Psoas muscle (tissue), 8 donors: ENCODE data around the gene FKBP2. TPM values are rescaled to one million over a fixed set of nuclear protein-coding genes. Genes with fewer than 3 reads are reported as not detected.

Experiments used
- ATAC-seq, 4 donors: fragments of 200-7000 bp; cut with Tn5 transposase; one replicate each; pipeline ENCODE4 v1.9.1; 2020; ENCODE audit warnings: moderate library complexity in 3 of 4, mild to moderate bottlenecking in 2 of 4
- DNase-seq, 2 donors: peaks; one replicate each; pipeline ENCODE4 v3.0.0-alpha.2; 2020
- H3K27ac ChIP-seq: fragments of 200-600 bp; one replicate; pipeline ENCODE4 v1.8.0; 2022
- H3K27me3 ChIP-seq, 3 donors: fragments of 200-600 bp in 1 of 3; one replicate each; pipeline versions ENCODE4 v1.6.1 to v1.8.0; 2013 to 2022; ENCODE audit warnings: low read length in 2 of 3, mild to moderate bottlenecking in 2 of 3, moderate library complexity in 1 of 3; ENCODE audit not compliant: insufficient read depth in 3 of 3
- H3K36me3 ChIP-seq, 2 donors: fragments of 200-600 bp in 1 of 2; one replicate each; pipeline versions ENCODE4 v1.6.1 to v1.8.0; 2013 to 2022; ENCODE audit warnings: low read depth in 1 of 2, mild to moderate bottlenecking in 1 of 2, moderate library complexity in 1 of 2; ENCODE audit not compliant: insufficient read depth in 1 of 2
- H3K4me1 ChIP-seq: fragments of 200-600 bp; one replicate; pipeline ENCODE4 v1.8.0; 2022
- H3K4me3 ChIP-seq: fragments of 200-600 bp; one replicate; pipeline ENCODE4 v1.8.0; 2022; ENCODE audit warnings: mild to moderate bottlenecking
- H3K9me3 ChIP-seq: fragments of 200-600 bp; one replicate; pipeline ENCODE4 v1.8.0; 2022
- WGBS, 3 donors: extraction: QIAGEN DNeasy Blood & Tissue Kit; methylation state at CpG; one replicate each; pipeline versions ENCODE4 v1.1.6 to v1.1.7; 2013; 5-methylcytosine and 5-hydroxymethylcytosine counted together
- intact Hi-C, 2 donors: fragments of 100-400 bp; cut with DNase I; formaldehyde crosslinking; loops; one replicate each; pipeline versions ENCODE4 v1.11.0 to v1.14.2; 2022
- polyA plus RNA-seq, 3 donors: library from polyadenylated mRNA; stranded (reverse); fragments of 200-250 nt; gene quantifications; one replicate each; pipeline ENCODE4 v1.2.3, GENCODE V29; 2013
- total RNA-seq, 4 donors: library from RNA; stranded (reverse); fragmentation: NEBNext Ultra II Directional in 2 of 4; extraction: Animal tissue kit (Norgen Biotek cat#: 25700) in 2 of 4; gene quantifications; one replicate each; pipeline versions ENCODE4 v1.2.1 to v1.2.4, GENCODE V29; 2021 to 2023
- TF ChIP-seq, protein P1 (sequence below): fragments of 200-600 bp; IDR thresholded peaks from one replicate; pipeline ENCODE4 v1.8.0; 2022; ENCODE audit warnings: antibody characterized with exemption
- donor health status: healthy with polysubstance abuse.
- donor health status: DM: no; HTN: no; CAD: no; lungs with moderate emphysema.
- donor health status: Bipolar disorder and iron deficiency.
- donor health status: healthy.
- donor health status: DM: yes; HTN: yes; CAD: no.
- donor health status: DM: no; HTN: no; CAD: no.
- donor health status: DM: no; HTN: no; CAD: no.
- donor health status: DM: yes; HTN: yes; CAD: no.

The FKBP2 gene
- total and polyA plus RNA-seq, 7 donors, result 17.8 to 228 (median 26.6) TPM

DNA sequence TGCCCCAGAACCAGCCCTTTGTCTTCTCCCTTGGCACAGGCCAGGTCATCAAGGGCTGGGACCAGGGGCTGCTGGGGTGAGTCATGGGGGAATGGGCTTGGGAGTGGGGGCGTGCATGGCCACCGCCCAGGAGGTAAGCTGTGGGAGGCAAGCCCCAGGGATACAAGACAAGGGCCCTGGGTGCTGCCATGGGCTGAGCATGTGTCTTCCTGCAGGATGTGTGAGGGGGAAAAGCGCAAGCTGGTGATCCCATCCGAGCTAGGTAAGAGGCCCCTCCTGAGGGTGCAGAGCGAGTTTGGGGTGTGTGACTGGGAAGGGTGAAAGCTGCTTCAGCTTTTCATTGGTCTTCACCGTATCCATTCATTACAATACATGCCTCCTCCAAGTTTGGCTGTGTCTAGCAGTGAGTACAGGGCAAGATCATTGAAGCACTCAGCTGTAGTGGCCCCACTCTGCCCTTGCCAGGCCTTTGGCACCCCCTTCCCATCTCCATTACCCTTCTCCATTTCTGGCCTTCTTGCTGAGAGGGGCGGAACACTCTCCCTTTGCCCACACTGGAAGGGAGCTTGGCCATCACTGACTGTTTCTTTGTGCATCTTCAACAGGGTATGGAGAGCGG is 2.5 kb downstream of the FKBP2 start:
- Histone ChIP-seq H3K4me3 (peak overlapping the region; percentile 93), H3K27me3 (no peaks in the 10 kb centered on the region), H3K9me3 (no peaks in the 10 kb centered on the region), H3K27ac (peak overlapping the region; percentile 99), H3K36me3 (peaks cover 0 to 29% of the 10 kb centered on the region in 2 donors), H3K4me1 (peaks cover 37% of the 10 kb centered on the region)
- TF ChIP-seq, protein P1, sequence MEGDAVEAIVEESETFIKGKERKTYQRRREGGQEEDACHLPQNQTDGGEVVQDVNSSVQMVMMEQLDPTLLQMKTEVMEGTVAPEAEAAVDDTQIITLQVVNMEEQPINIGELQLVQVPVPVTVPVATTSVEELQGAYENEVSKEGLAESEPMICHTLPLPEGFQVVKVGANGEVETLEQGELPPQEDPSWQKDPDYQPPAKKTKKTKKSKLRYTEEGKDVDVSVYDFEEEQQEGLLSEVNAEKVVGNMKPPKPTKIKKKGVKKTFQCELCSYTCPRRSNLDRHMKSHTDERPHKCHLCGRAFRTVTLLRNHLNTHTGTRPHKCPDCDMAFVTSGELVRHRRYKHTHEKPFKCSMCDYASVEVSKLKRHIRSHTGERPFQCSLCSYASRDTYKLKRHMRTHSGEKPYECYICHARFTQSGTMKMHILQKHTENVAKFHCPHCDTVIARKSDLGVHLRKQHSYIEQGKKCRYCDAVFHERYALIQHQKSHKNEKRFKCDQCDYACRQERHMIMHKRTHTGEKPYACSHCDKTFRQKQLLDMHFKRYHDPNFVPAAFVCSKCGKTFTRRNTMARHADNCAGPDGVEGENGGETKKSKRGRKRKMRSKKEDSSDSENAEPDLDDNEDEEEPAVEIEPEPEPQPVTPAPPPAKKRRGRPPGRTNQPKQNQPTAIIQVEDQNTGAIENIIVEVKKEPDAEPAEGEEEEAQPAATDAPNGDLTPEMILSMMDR, result no peak
- DNase-seq, result no peak
- intact Hi-C loops, result no loop called here
- no peak for ATAC-seq
- 49 to 75% (median 58%) methylated on average over 8 of the region's 8 CpGs for WGBS, 3 donors

DNA sequence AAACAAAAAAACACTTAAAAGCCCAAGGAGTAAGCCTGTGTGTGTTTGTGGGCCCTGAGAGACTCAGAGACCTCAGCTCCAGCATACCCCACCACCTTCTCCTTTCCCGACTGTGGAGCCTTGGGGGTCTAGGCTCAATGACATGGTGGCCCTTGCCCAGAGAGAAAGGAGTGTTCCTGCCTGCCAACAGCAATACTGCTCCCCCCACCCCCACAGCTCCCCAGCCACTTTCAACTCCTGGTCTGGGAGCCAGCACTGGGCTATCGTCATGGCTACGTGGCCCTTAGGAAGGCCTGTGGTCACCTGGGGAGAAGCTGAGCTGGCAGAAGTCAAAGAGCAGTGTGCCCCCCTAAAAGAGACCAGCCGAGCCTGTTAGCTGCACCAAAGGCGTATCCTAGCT is 3.2 kb downstream of the FKBP2 start:
- ATAC-seq (no peak), DNase-seq (no peak)
- H3K36me3 ChIP-seq, result peaks cover 0 to 22% of the 10 kb centered on the region in 2 donors
- no peaks in the 10 kb centered on the region for H3K9me3 ChIP-seq
- intact Hi-C loops, result no loop called here
- H3K4me3 ChIP-seq, result peak overlapping the region; percentile 93
- peak overlapping the region; percentile 99 for H3K27ac ChIP-seq
- H3K4me1 ChIP-seq, result peaks cover 37% of the 10 kb centered on the region
- 19 to 42% (median 31%) methylated on average over 5 of the region's 5 CpGs for WGBS, 3 donors
- H3K27me3 ChIP-seq, result no peaks in the 10 kb centered on the region
- TF ChIP-seq, protein P1, result no peak

DNA sequence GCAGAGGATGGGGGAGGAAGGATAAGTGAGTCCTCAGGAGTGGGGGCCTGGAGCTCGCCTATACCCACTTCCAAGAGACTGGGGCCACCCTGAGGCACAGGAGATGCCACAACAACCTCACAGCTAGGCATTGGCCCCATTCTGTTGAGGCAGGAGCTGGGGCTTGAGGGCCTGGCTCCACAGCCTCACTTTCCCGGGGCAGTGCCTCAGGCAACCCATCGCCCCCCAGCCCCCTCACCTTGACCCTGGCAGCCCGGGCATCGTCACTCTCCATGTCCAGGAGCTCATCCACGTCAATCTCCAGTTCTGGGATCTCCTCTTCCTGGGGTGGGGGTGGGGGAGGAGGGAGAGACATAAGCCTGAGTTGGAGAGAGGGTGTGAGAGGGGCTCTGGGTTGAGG is 4.1 kb downstream of the FKBP2 start:
- intact Hi-C loops, result no loop called here
- no peak for ATAC-seq
- peaks cover 34% of the 10 kb centered on the region for H3K4me1 ChIP-seq
- peak overlapping the region; percentile 99 for H3K27ac ChIP-seq
- peaks cover 0 to 22% of the 10 kb centered on the region in 2 donors for H3K36me3 ChIP-seq
- H3K9me3 ChIP-seq, result no peaks in the 10 kb centered on the region
- peak overlapping the region; percentile 93 for H3K4me3 ChIP-seq
- WGBS, 3 donors, result 13 to 22% (median 19%) methylated on average over 6 of the region's 6 CpGs
- no peak for DNase-seq
- no peaks in the 10 kb centered on the region for H3K27me3 ChIP-seq
- TF ChIP-seq, protein P1, result no peak

DNA sequence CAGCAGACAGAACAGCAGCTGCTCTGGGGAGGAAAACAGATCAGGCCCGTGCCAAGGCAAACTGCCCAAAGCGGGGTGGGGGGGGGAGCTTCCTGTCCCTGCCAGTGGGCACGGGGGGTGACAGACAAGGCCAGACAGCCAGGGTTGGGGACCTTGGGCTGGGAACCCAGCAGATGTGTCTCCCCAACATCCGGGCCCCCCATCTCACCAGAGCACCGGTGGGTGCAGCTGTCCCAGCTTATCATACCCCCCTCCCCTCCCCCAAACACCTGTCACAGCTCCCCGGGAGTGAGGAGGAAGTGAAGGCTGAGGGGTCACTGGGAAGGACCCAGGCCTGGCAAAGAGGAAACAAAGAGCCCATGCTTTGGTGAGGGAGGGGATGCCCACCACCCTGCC is 4.5 kb downstream of the FKBP2 start:
- Histone ChIP-seq H3K27ac (peak overlapping the region; percentile 99), H3K27me3 (no peaks in the 10 kb centered on the region), H3K36me3 (peaks cover 0 to 22% of the 10 kb centered on the region in 2 donors), H3K4me3 (peak overlapping the region; percentile 93), H3K4me1 (peaks cover 30% of the 10 kb centered on the region), H3K9me3 (no peaks in the 10 kb centered on the region)
- DNase-seq (peak; percentile 74 to 89), ATAC-seq (peak; percentile 5 to 21 (median 14))
- 0 to 3% (median 3%) methylated on average over 4 to 6 of the region's 6 CpGs for WGBS, 3 donors
- TF ChIP-seq, protein P1, result no peak
- intact Hi-C loops, result no loop called here
